Activated naive CD4-positive, alpha-beta T cell treated with anti-CD3 and anti-CD28 coated beads, Interleukin-2, amount 50 U/mL, for 72 hours (primary cell): ENCODE results near the gene IL4R. TPM values are rescaled to one million over a fixed set of nuclear protein-coding genes. Genes with fewer than 3 reads are reported as not detected.

Source experiments
- ATAC-seq, 2 donors: fragments of 150-1000 bp; cut with Tn5 transposase; 2 replicates each; pipeline ENCODE4 v1.10.0; 2021; ENCODE audit warnings: mild to moderate bottlenecking in 2 of 2, moderate library complexity in 2 of 2
- DNase-seq, 2 donors: peaks; one replicate each; pipeline ENCODE4 v3.0.0; 2021 to 2022; ENCODE audit warnings: low spot score in 2 of 2
- H3K27ac Mint-ChIP-seq, 2 donors: one replicate each; pipeline ENCODE4 v1.8.0; 2022; ENCODE audit warnings: mild to moderate bottlenecking in 2 of 2, mixed read lengths in 2 of 2
- H3K36me3 Mint-ChIP-seq, 2 donors: one replicate each; pipeline ENCODE4 v1.8.0; 2022; ENCODE audit warnings: mixed read lengths in 2 of 2
- H3K9me3 Mint-ChIP-seq, 2 donors: one replicate each; pipeline ENCODE4 v1.8.0; 2022; ENCODE audit warnings: mixed read lengths in 2 of 2
- total RNA-seq, 2 donors: library from RNA; stranded (reverse); gene quantifications; one replicate each; pipeline ENCODE4 v1.2.3, GENCODE V29; 2022

The IL4R gene
- total RNA-seq, 2 donors from 2014 or later = 166 to 218 TPM

DNA sequence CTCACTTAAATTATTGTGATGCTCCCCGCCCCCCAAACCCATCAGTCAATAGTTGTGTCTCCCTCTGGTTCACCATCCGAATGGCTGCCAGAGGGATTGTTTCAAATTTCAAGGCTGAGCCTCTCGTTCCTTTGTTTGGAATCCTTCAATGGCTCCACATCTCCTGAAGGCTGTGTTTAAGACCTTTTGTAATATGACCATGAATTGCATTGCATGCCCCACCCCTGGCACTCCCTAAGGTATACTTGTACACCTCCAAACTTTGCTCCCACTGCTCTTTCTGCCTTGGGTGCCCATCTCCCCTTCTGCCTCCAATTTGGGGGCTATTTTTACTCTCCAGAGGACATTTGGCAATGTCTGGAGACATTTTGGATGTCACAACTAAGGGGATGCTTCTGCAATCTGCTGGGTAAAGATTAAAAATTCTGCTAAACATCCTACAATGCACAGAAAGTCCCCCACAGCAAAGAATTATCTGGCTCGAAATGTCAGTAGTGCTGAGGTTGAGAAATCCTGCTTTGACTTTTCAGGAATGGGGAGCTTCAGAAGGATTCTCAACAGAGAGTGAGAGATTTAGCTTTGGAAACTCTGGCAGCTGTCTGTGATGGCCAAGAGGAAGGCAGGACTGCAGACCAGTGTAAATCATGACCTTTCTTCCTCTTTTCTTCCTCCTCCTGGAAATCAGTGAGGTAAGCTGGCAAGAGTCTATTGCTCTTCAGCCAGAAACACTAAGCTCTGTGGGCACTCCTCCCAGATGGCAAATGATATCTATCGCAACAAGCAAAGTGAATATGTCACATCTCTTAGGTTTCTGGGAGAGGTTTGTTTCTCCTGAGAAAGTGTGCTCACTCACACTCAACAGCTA, 8.7 kb upstream of the IL4R start:
- Mint-ChIP-seq H3K9me3 (peaks cover 16% of the 10 kb centered on the region in 2 donors), H3K36me3 (peaks cover 11% of the 10 kb centered on the region in 2 donors), H3K27ac (no peak overlapping the region)
- DNase-seq (no peak), ATAC-seq (no peak)

DNA sequence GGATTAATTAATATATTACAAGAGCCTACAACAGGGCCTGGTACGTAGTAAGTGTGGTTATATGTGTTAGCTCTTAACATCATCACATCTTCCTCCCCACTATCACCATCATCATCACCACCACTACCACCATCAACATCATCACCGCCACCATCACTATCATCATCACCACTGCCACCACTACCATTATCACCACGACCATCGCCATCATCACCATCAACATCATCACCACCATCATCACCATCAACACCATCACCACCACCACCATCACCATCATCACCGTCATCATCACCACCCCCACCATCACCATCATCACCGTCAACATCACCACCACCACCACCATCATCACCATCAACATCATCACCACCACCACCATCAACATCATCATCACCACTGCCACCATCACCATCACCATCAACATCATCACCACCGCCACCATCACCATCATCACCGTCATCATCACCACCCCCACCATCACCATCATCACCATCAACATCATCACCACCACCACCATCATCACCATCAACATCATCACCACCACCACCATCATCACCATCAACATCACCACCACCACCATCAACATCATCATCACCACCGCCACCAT, 7.8 kb upstream of the IL4R start:
- no peak overlapping the region for H3K27ac Mint-ChIP-seq
- H3K9me3 Mint-ChIP-seq = peaks cover 16% of the 10 kb centered on the region in 2 donors
- H3K36me3 Mint-ChIP-seq = peaks cover 11% of the 10 kb centered on the region in 2 donors
- DNase-seq (no peak), ATAC-seq (no peak)

DNA sequence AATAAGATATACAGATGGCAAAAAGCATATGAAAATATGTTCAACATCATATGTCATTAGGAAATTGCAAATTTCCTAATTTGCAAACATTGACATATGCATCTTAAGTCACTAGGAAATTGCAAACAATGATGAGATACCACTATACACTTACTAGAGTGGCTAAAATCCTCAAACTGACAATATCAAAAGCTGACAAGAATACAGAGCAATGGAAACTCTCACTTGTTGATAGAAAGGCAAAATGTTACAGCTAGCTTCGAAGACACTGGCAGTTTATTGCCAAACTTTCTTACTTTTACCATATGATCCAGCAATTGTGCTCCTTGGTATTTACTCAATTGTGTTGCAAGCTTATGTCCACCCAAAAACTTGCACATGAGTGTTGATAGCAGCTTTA, 5.0 kb upstream of the IL4R start:
- Mint-ChIP-seq H3K9me3 (peaks cover 16% of the 10 kb centered on the region in 2 donors), H3K36me3 (peaks cover 11% of the 10 kb centered on the region in 2 donors), H3K27ac (no peak overlapping the region)
- DNase-seq (no peak), ATAC-seq (no peak)

DNA sequence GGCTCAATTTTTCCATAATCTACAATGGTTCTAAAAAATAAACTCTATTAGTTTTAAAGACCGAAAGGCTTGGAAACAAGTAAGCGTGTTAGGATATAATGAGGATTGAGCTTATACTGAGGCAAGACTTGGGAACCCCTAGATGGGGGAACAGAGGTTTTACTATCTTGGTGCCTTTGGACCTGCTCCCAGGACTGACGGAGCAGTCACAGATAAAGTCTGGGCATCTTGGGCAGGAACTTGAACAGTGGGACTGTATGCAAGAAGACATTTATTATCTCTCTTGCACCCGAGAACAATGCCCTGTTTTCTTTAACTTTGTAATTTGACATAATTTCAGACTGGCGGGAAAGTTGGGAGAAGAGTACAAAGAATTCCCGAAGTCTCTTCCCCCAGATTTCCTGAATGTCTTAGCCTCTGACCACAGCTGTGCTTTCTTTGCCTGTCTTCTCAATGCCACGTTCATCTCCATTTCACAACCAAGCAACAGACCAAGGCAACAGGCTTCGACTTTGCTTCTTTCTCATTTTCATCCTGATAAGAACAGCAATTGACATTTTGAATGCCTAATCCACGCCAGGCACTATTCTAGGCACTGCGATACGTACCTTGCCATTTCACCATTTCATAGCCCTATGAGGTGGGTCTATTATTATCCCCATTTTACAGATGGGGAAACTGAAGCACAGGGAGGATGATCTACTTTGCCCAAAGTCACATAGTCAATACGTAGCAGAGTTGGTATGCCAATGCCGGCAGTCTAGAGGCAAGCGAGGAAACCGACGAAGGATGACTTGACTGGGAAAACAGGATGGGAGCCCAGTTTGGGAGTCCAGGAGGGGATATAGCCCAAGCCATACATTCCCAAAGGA, 3.0 kb upstream of the IL4R start:
- DNase-seq (no peak), ATAC-seq (no peak)
- H3K9me3 Mint-ChIP-seq = peaks cover 13% of the 10 kb centered on the region in 2 donors
- no peak overlapping the region for H3K27ac Mint-ChIP-seq
- peaks cover 25% of the 10 kb centered on the region in 2 donors for H3K36me3 Mint-ChIP-seq

DNA sequence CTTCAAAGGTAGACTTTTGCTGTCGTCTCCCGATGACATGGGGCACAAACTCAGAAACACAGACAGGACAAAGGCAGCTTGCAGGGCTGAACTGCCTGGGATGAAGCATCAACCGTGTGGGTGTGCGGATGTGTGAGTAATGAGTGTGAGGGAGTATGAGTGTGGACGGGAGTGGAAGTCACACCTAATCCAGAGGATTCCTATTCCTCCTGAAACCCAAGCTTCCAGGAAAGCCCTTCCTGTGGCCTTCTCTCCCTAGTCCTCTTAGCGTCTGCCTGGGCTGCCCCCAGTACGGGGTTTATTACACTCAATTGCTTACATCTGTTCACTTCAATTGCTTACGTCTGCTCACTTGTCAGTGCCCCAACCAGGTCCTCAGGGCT, 2.3 kb upstream of the IL4R start:
- Mint-ChIP-seq H3K9me3 (peaks cover 7% of the 10 kb centered on the region in 2 donors), H3K27ac (no peak overlapping the region), H3K36me3 (peaks cover 24 to 28% of the 10 kb centered on the region in 2 donors)
- DNase-seq = no peak
- ATAC-seq = no peak

DNA sequence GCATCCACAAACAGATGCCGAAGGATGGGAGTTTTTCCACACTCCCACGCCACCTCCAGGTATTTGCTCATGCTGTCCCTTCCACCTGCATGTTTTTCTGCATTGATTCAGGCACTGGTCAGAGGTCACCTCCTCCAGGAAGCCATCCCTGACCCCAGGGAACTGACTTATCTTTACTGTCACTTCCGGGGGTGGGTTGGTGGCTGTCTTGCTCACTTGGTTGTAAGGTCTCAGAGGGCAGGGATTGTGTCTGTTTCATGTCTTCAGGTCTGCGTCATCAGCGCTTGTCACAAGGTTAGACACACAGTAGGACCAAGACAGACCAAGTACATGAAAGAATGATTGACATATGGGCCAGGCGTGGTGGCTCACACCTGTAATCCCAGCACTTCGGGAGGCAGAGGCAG, 1.9 kb upstream of the IL4R start:
- Mint-ChIP-seq H3K27ac (peak overlapping the region in 1 of 2 donors; percentile 97), H3K36me3 (peaks cover 24 to 27% of the 10 kb centered on the region in 2 donors), H3K9me3 (peaks cover 3 to 4% of the 10 kb centered on the region in 2 donors)
- DNase-seq (peak in 1 of 2 donors; percentile 59), ATAC-seq (peak in 1 of 2 donors; percentile 6)

DNA sequence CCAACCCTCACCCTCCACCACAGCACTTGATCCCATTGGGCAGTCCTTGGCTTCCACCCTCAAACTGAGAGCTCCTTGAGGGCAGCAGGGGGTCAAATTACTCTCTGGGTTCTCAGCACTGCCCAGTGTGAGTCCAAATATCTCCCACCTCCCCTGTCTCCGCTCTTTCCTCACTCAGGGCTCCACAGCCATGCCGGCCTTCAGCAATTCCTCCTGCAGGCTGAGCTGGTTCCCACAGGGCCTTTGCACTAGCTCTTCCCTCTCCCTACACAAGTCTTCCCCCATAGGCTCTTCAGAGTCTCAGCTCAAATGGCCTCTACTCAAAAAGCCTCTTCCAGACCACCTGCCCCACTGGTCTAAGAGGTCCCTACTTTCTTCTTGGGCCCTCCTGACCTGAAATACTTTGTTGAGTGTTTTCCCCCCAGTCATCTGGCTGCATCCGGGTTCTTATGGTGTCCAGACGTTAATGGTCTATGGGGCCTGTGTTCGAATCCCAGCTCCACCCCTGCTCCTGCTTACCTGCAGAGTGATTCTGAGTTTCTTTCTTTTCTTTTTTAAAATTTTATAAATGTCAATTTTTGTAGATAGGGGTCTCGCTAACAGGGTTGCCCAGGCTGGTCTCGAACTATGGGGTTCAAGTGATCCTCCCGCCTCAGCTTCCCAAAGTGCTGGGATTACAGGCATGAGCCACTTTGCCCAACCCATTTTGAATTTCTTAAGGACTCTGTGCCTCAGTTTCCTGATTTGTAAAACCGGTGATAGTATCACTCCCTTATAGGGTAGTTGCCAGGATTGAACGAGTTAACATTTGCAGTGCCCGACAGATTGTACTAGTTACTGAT, 973 bp upstream of the IL4R start:
- peaks cover 31 to 34% of the 10 kb centered on the region in 2 donors for H3K36me3 Mint-ChIP-seq
- no peak for ATAC-seq
- peak overlapping the region; percentile 94 to 97 for H3K27ac Mint-ChIP-seq
- H3K9me3 Mint-ChIP-seq = peaks cover 3 to 4% of the 10 kb centered on the region in 2 donors
- DNase-seq = no peak

DNA sequence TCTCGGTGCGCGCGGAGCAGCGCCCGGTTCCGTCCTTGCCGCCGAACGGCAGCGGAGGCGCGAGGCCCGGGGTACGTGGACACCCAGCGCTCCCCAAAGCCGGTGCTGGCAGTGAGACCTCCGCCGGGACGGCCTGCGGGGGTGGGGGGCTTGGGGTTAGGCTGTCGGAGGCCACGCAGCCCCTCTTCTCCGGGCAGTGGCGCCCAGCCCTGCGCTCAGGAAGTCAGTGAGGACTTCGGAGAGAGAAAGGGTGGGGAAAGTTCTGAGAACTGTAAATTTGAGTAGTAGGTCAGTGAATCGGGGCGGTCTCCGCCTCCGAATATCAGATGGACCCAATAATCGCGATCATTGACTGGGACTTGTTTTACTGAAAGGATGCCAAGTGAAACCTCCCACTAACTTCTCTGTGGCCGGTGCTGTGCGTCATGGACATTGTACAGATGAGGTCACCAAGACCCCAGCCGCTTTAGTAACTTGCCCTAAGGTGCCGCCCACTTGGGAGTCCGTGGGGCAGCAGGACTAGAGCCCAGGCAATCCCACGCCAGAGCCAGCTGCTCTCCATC, 468 bp downstream of the IL4R start:
- peak overlapping the region; percentile 97 to 98 for H3K27ac Mint-ChIP-seq
- ATAC-seq (peak; percentile 23 to 43), DNase-seq (peak; percentile 54 to 86)
- peaks cover 39 to 44% of the 10 kb centered on the region in 2 donors for H3K36me3 Mint-ChIP-seq
- H3K9me3 Mint-ChIP-seq = peaks cover under 1 to 1% of the 10 kb centered on the region in 2 donors

DNA sequence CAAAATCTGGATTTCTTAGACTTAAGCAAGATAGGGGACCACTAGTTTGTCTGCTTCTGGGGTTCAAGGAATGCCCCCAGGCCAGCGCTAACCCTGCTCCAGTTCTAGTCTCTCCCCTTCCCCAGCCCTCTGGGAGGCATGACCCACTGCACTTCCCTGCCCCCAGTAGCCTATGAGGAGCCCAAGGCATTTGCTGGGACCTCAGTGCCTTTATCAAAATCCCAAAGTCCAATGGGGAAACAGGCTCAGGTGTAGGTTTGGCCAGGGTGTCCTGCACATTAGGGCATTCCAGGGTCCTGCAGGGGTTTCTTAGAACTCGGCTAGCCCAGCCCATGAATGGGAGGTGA, 1.2 kb downstream of the IL4R start:
- Mint-ChIP-seq H3K9me3 (no peaks in the 10 kb centered on the region), H3K27ac (peak overlapping the region; percentile 97 to 98), H3K36me3 (peaks cover 46 to 51% of the 10 kb centered on the region in 2 donors)
- DNase-seq (no peak), ATAC-seq (no peak)

DNA sequence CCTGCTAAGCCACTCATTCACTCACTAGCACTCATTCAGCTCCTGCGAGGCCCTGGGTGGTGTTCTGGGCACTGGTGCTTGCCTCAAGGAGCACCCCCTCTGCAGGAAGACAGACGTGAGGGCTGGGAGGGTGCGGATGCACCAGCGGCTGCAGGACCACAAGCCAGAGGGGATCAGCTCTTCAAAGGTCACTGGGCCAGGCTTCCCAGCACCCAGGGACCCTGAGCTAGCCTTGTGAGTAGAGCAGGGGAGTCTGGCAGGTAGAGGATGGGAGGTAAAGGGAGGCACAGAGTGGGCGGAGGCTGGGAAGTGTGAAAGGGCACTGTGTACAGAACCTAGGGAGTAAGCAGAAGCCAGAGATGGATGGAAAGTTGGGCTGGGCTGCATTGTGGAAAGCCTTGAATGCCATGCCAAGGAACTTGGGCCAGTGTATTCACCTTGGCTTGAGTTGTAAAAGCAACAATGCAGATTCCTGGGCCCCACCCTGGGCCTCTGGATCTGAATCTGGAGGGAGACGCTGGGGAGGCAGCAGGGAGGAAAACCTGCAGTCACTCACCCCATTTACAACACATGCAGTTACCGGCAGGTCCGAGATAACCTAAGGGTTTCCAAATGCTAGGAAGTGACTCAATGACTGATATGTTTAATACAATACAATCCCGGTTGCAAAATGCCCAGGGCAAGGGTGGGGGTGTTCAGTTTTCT, 1.7 kb downstream of the IL4R start:
- Mint-ChIP-seq H3K36me3 (peaks cover 48 to 56% of the 10 kb centered on the region in 2 donors), H3K9me3 (no peaks in the 10 kb centered on the region), H3K27ac (peak overlapping the region; percentile 97 to 98)
- DNase-seq (peak; percentile 61 to 74), ATAC-seq (peak; percentile 34 to 47)

DNA sequence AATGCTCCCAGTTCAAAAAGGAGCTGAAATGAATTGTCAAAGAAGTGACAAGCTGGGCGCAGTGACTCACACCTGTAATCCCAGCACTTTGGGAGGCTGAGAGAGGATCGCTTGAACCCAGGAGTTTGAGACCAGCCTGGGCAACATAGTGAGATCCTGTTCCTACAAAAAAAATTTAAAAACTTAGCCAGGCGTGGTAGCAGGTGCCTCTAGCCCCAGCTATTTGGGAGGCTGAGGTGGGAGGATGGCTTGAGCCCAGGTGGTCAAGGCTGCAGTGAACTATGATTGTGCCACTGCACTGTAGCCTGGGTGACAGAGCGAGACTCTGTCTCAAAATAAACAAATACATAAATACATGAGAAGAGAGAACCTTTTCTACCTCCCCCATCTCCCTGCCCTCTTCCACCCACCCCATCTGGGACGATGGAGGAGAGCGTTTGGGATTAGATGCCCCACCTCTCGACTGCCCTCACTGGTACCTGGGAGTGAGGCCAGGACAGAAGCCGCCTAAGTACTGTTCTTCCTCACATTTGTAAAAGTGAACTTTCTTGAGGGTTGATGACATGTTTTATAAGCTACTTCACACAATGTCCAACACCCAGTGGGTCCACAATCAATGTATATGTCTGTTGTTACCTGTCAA, 2.4 kb downstream of the IL4R start:
- DNase-seq = no peak
- ATAC-seq = no peak
- H3K9me3 Mint-ChIP-seq = no peaks in the 10 kb centered on the region
- peak overlapping the region; percentile 97 to 98 for H3K27ac Mint-ChIP-seq
- peaks cover 52 to 57% of the 10 kb centered on the region in 2 donors for H3K36me3 Mint-ChIP-seq

DNA sequence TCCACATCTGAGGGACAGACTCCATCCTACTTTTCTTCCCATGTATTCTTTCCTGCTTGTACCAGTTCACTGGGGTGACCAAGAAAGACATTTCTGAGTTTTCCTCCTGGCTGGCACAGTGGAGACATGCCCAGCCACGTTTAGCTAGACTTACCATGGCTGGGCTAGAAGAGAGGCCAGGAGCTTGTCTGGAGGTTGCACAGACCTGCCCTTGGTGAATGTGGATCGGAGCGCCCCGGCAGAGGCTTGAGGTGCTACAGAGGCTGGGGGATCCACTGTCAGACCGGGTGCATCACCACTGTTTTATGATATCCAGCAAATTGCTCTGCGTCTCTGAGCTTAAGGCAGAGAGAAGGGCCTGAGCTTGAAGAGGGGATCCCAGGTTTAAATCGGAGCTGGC, 3.5 kb downstream of the IL4R start:
- H3K9me3 Mint-ChIP-seq = no peaks in the 10 kb centered on the region
- H3K27ac Mint-ChIP-seq = peak overlapping the region; percentile 97 to 98
- peaks cover 58 to 62% of the 10 kb centered on the region in 2 donors for H3K36me3 Mint-ChIP-seq
- no peak for ATAC-seq
- no peak for DNase-seq

DNA sequence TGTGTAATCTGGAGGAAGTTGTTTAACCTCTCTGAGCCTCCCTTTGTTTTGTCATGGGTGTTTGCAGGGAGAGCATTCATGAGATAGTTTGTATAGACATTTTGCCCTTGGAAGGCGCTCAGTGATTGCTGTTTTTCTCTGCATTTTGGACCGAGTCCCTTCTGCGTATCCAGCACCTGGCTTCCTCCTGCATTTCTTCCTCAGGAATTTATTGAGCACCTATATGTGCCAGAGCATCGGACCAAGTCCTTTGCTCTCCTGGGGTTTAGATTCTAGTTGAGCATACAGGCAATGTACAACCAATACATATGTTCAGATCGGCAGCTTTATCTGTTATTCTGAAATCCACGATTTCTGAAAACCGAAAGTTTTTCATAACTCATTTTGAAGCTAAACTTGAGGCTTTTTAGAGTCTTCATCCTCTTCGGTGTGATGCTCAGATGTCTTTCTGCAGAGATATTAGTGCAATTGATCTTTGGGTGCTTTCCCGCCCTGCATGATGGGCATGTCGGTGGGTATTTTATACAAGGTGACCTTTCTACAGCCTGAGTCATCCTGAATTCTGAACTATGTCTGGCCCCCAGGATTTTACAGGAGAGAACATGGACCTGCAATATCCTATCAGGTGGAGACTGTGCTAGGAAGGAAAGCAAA, 4.1 kb downstream of the IL4R start:
- H3K36me3 Mint-ChIP-seq = peaks cover 64 to 68% of the 10 kb centered on the region in 2 donors
- ATAC-seq (peak; percentile 33 to 59), DNase-seq (peak in 1 of 2 donors; percentile 55)
- H3K27ac Mint-ChIP-seq = peak overlapping the region; percentile 97 to 98
- H3K9me3 Mint-ChIP-seq = no peaks in the 10 kb centered on the region
